Stomach (tissue), 4 donors: ENCODE results near the gene GCNT4.

ENCODE experiments used
- CTCF ChIP-seq, 7 experiments: fragments of 450-650 bp in 4 of 7; fragments of 200-600 bp in 3 of 7; sonication (generic) in 3 of 7; IDR thresholded peaks; one replicate each; pipeline ENCODE4 v1.5.1; 2016 to 2019; ENCODE audit warnings: antibody characterized with exemption in 7 of 7, control low read depth in 2 of 7, mild to moderate bottlenecking in 1 of 7
- POLR2A ChIP-seq, 4 donors: fragments of 450-650 bp; IDR thresholded peaks; one replicate each; pipeline ENCODE4 v1.6.1; 2016; ENCODE audit warnings: antibody characterized with exemption in 4 of 4, control low read depth in 2 of 4, mild to moderate bottlenecking in 1 of 4, moderate library complexity in 1 of 4
- POLR2AphosphoS5 ChIP-seq, 3 donors: sonication (generic); formaldehyde crosslinking; IDR thresholded peaks; one replicate each; pipeline ENCODE4 v1.6.1; 2016; ENCODE audit warnings: antibody characterized with exemption in 3 of 3

- TF ChIP-seq CTCF (IDR thresholded peaks at IDR 0.05) (no peak), POLR2A (IDR thresholded peaks at IDR 0.05) (no peak), POLR2AphosphoS5 (IDR thresholded peaks at IDR 0.05) (no peak)
Measured at GRCh38 chr5:75010838-75011237, 41.5 kb downstream of the GCNT4 start.
